Keratinocyte (primary cell): ENCODE measurements around the gene C16orf95.

Experiments
- CTCF ChIP-seq, 3 experiments: IDR thresholded peaks in 1 of 3; conservative IDR thresholded peaks in 1 of 3; optimal IDR thresholded peaks in 1 of 3; 2 replicates in 2 of 3; 3 replicates in 1 of 3; pipeline versions ENCODE3 to v1.5.1; 2011; ENCODE audit warnings: low read length in 3 of 3, mild to moderate bottlenecking in 3 of 3, moderate library complexity in 2 of 3, control low read depth in 1 of 3, inconsistent platforms in 1 of 3; ENCODE audit not compliant: insufficient read depth in 2 of 3; ENCODE audit errors: extremely low read depth in 1 of 3
- EZH2 ChIP-seq: IDR thresholded peaks from one replicate; pipeline ENCODE4 v1.6.1; 2012; ENCODE audit warnings: inconsistent platforms, mild to moderate bottlenecking, low read length, moderate library complexity

GRCh38 chr16:87333101-87333500, 15.9 kb upstream of the C16orf95 start:
- TF ChIP-seq EZH2 (no peak), CTCF (optimal IDR thresholded peaks at IDR 0.05 in 1 of 3, IDR thresholded peaks at IDR 0.05 in 1 of 3, conservative IDR thresholded peaks at IDR 0.05 in 1 of 3; ENCODE audit: extremely low read depth in 1 of 3, insufficient read depth in 2 of 3, low read length in 3 of 3) (no peak)
